Aorta (tissue), 5 donors: ENCODE data around the gene ME3. TPM values are rescaled to one million over a fixed set of nuclear protein-coding genes. Genes with fewer than 3 reads are reported as not detected.

Experiments
- ATAC-seq: fragments of 200-7000 bp; cut with Tn5 transposase; one replicate; pipeline ENCODE4 v1.9.1; 2022; ENCODE audit warnings: moderate library complexity; ENCODE audit not compliant: low FRiP score
- DNase-seq, 2 donors: peaks; one replicate each; pipeline ENCODE4 v3.0.0-alpha.2; 2020
- H3K27ac ChIP-seq, 2 donors: one replicate each; pipeline ENCODE4 v1.5.1; 2013; ENCODE audit warnings: low read length in 2 of 2, mild to moderate bottlenecking in 2 of 2, moderate library complexity in 2 of 2, control low read depth in 1 of 2, inconsistent platforms in 1 of 2, low read depth in 1 of 2
- H3K27me3 ChIP-seq, 2 donors: one replicate each; pipeline ENCODE4 v1.6.1; 2013; ENCODE audit warnings: control low read depth in 1 of 2, low read length in 1 of 2, mild to moderate bottlenecking in 1 of 2, moderate library complexity in 1 of 2; ENCODE audit not compliant: insufficient read depth in 2 of 2, control insufficient read depth in 1 of 2
- H3K36me3 ChIP-seq, 2 donors: one replicate each; pipeline ENCODE4 v1.6.1; 2013; ENCODE audit warnings: control low read depth in 1 of 2, low read length in 1 of 2, mild to moderate bottlenecking in 1 of 2; ENCODE audit not compliant: insufficient read depth in 2 of 2, control insufficient read depth in 1 of 2
- H3K4me1 ChIP-seq, 2 donors: one replicate each; pipeline ENCODE4 v1.6.1; 2013; ENCODE audit warnings: low read length in 2 of 2, control low read depth in 1 of 2, mild to moderate bottlenecking in 1 of 2, moderate library complexity in 1 of 2; ENCODE audit not compliant: insufficient read depth in 2 of 2, control insufficient read depth in 1 of 2
- H3K4me3 ChIP-seq, 2 donors: one replicate each; pipeline ENCODE4 v1.5.1; 2013; ENCODE audit warnings: low read length in 2 of 2, control low read depth in 1 of 2, mild to moderate bottlenecking in 1 of 2
- H3K9me3 ChIP-seq: one replicate; pipeline ENCODE4 v1.6.1; 2013; ENCODE audit warnings: mild to moderate bottlenecking, low read length; ENCODE audit not compliant: control insufficient read depth
- WGBS, 2 donors: extraction: QIAGEN DNeasy Blood & Tissue Kit; methylation state at CpG; one replicate each; pipeline ENCODE4 v1.1.7; 2013; 5-methylcytosine and 5-hydroxymethylcytosine counted together
- intact Hi-C, 2 donors: fragments of 100-400 bp; cut with DNase I; formaldehyde crosslinking; loops; one replicate each; pipeline versions ENCODE4 v1.14.2 to v1.15.0; 2022
- polyA plus RNA-seq, 2 donors: library from polyadenylated mRNA; stranded (reverse); fragments of 200-250 nt; gene quantifications; one replicate each; pipeline ENCODE4 v1.2.3, GENCODE V29; 2013
- total RNA-seq, 2 donors: library from RNA; stranded (reverse); fragmentation: NEBNext Ultra II Directional; extraction: Animal tissue kit (Norgen Biotek cat#: 25700); gene quantifications; one replicate each; pipeline ENCODE4 v1.2.1, GENCODE V29; 2021
- donor health status: healthy with polysubstance abuse.
- donor health status: Bipolar disorder and iron deficiency.
- donor health status: DM: no; HTN: no; CAD: no.
- donor health status: DM: no; HTN: no; CAD: no.
- donor health status: DM: yes; HTN: yes; CAD: no.

Gene ME3
- total and polyA plus RNA-seq, 4 donors, result 9.5 to 41.0 (median 28.6) TPM

DNA sequence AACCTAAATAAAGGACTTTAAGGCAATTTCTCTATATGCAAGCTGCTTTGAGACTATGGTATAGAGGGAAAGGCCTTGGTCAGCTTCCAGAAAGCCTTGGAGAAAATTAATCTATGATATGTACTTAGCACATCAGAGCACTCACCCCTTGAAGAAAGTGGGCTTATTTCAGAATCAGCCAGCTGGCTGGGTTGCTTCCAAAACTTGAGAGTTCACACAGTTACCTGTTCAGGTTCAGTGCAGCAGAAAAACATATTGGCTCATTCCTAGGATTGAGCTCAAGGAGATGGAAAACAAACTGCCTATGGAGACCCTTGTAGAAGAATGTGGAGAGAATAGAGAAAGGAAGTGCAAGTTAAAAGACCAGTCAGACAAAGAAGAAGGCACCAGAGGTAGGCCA, 275.1 kb downstream of the ME3 start:
- H3K27me3 ChIP-seq, result no peaks in the 10 kb centered on the region
- intact Hi-C loops, result no loop called here
- DNase-seq, result no peak
- no peaks in the 10 kb centered on the region for H3K4me1 ChIP-seq
- no peak for ATAC-seq
- no peaks in the 10 kb centered on the region for H3K36me3 ChIP-seq
- H3K27ac ChIP-seq, result no peak overlapping the region
- no peak overlapping the region for H3K4me3 ChIP-seq
- no peaks in the 10 kb centered on the region for H3K9me3 ChIP-seq

- no peak for ATAC-seq
- Histone ChIP-seq H3K27ac (no peak overlapping the region), H3K9me3 (no peaks in the 10 kb centered on the region), H3K27me3 (no peaks in the 10 kb centered on the region), H3K36me3 (no peaks in the 10 kb centered on the region), H3K4me3 (no peak overlapping the region), H3K4me1 (no peaks in the 10 kb centered on the region)
- WGBS, 2 donors, result 78 to 81% methylated on average over 2 of the region's 2 CpGs
- no peak for DNase-seq
- intact Hi-C loops, result no loop called here
Measured at GRCh38 chr11:86396396-86396795, 276.0 kb downstream of the ME3 start.

DNA sequence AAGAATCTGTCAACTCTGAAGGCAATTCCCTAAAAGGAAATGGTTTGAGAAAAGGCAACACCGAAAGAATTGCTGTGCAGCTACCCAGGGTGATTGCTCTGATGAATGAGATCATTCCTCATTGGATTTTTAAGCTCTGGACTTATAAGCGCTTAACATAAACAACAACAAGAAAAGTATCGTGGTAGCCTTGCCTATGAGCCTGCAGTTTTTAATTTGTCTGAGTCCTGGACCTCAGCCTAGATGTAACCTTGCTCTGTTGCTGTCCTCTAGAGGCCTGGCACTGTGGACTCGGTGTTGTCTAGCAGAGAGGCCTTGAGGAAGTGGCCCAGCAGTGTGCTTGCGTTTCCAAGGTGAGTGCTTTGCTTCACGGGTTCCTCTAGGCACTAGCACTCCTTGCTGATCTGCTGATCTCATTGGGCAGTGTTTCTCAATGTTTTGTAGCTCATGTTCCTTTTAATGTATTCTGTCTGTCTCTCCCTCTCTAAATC, 277.3 kb downstream of the ME3 start:
- Histone ChIP-seq H3K27ac (peak overlapping the region in 1 of 2 donors; percentile 57), H3K4me3 (peak overlapping the region in 1 of 2 donors; percentile 18), H3K9me3 (no peaks in the 10 kb centered on the region), H3K4me1 (no peaks in the 10 kb centered on the region), H3K27me3 (no peaks in the 10 kb centered on the region), H3K36me3 (no peaks in the 10 kb centered on the region)
- ATAC-seq (no peak), DNase-seq (no peak)
- 6 to 16% methylated on average over 6 of the region's 6 CpGs for WGBS, 2 donors
- intact Hi-C loops, result no loop called here

Other genes starting within 250 kb of the ME3 start
- gene PRSS23, start 127.9 kb upstream of the ME3 start, total RNA-seq, result 100 to 1,000 TPM; 109 to 245 TPM
- 100 to 1,000 TPM in 1 of 2 donors, 10 to 100 TPM in 1; 68.1 to 140 TPM for gene PRSS23, start 127.9 kb upstream of the ME3 start, polyA plus RNA-seq